NB4 (cell line): ENCODE data around the gene ENTREP3.

Experiments
- MYC ChIP-seq: IDR thresholded peaks from 2 replicates; pipeline ENCODE4 v1.6.1; 2011; ENCODE audit warnings: low read depth, low read length
- POLR2A ChIP-seq: IDR thresholded peaks from 2 replicates; pipeline ENCODE4 v1.6.1; 2011; ENCODE audit warnings: mild to moderate bottlenecking; ENCODE audit not compliant: insufficient read length; ENCODE audit errors: extremely low read depth
- TF ChIP-seq, protein P1 (sequence below): IDR thresholded peaks from one replicate; pipeline ENCODE4 v1.5.1; 2012; ENCODE audit warnings: low read depth, low read length
- TF ChIP-seq, protein P2 (sequence below): IDR thresholded peaks from 2 replicates; pipeline ENCODE4 v1.6.1; 2011; ENCODE audit warnings: low read depth, low read length

DNA sequence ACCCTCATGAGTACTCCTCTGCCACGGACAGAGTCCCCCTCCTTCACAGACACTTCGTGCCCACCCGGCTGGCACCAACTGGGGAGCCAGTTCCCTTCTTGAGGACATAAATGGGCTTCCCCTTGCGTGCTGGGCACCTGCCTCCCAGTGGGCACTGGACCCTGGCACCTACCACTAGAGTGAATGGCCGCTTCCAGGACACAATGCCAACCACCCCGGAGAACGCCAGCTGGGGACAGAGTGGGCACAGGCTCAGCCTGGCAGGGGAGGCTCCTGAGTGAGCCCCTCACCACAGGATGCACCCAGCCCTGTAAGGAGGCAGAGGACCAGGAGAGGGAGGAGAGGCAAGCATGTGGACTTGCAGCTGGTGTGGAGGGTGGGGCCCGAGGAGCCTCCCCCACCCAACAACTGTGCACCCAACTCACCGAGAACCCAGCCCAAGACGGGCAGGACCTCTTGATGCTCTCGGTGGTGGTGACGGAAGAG lies 1.0 kb downstream of the ENTREP3 start:
- TF ChIP-seq, protein P1, sequence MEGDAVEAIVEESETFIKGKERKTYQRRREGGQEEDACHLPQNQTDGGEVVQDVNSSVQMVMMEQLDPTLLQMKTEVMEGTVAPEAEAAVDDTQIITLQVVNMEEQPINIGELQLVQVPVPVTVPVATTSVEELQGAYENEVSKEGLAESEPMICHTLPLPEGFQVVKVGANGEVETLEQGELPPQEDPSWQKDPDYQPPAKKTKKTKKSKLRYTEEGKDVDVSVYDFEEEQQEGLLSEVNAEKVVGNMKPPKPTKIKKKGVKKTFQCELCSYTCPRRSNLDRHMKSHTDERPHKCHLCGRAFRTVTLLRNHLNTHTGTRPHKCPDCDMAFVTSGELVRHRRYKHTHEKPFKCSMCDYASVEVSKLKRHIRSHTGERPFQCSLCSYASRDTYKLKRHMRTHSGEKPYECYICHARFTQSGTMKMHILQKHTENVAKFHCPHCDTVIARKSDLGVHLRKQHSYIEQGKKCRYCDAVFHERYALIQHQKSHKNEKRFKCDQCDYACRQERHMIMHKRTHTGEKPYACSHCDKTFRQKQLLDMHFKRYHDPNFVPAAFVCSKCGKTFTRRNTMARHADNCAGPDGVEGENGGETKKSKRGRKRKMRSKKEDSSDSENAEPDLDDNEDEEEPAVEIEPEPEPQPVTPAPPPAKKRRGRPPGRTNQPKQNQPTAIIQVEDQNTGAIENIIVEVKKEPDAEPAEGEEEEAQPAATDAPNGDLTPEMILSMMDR, result no peak
- TF ChIP-seq POLR2A, result no peak
- TF ChIP-seq, protein P2, sequence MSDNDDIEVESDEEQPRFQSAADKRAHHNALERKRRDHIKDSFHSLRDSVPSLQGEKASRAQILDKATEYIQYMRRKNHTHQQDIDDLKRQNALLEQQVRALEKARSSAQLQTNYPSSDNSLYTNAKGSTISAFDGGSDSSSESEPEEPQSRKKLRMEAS, result no peak
- no peak for TF ChIP-seq MYC
